GM23248 (cell line): Measurements from ENCODE around the gene FAM181B.

Experiments
- EZH2 ChIP-seq: fragments of 200-600 bp; sonication (generic); IDR thresholded peaks from 2 replicates; pipeline ENCODE4 v1.6.1; 2018; ENCODE audit warnings: antibody characterized with exemption, mild to moderate bottlenecking; ENCODE audit not compliant: insufficient read depth, poor library complexity, severe bottlenecking
- EZH2phosphoT487 ChIP-seq: fragments of 200-600 bp; sonication (generic); IDR thresholded peaks from 2 replicates; pipeline ENCODE4 v1.6.1; 2018; ENCODE audit warnings: antibody characterized with exemption, moderate library complexity, mild to moderate bottlenecking, low read depth; ENCODE audit not compliant: insufficient read depth

- TF ChIP-seq EZH2phosphoT487 (no peak), EZH2 (no peak)
Observed at GRCh38 chr11:82722231-82722630, 11.4 kb downstream of the FAM181B start.
